T-helper 17 cell (primary cell): ENCODE measurements around the gene SLC6A14. TPM values are rescaled to one million over a fixed set of nuclear protein-coding genes. Genes with fewer than 3 reads are reported as not detected.

Experiments
- ATAC-seq: fragments of 150-1000 bp; cut with Tn5 transposase; 2 replicates; pipeline ENCODE4 v1.10.0; 2021; ENCODE audit warnings: mild to moderate bottlenecking, moderate library complexity
- DNase-seq, 3 donors: peaks; one replicate each; pipeline versions ENCODE4 v3.0.0 to v3.0.0-alpha.2; 2020 to 2021
- H3K9me3 ChIP-seq: one replicate; pipeline ENCODE4 v1.7.0; 2013; ENCODE audit warnings: low read length, mild to moderate bottlenecking; ENCODE audit not compliant: control insufficient read depth, poor library complexity, severe bottlenecking
- H3K27ac Mint-ChIP-seq: one replicate; pipeline ENCODE4 v1.8.0; 2022; ENCODE audit warnings: mild to moderate bottlenecking, moderate library complexity, mixed read lengths
- H3K27me3 Mint-ChIP-seq: one replicate; pipeline ENCODE4 v1.8.0; 2022; ENCODE audit warnings: mixed read lengths
- H3K36me3 Mint-ChIP-seq: one replicate; pipeline ENCODE4 v1.8.0; 2022; ENCODE audit warnings: low read depth, mixed read lengths
- H3K4me1 Mint-ChIP-seq: one replicate; pipeline ENCODE4 v1.8.0; 2022; ENCODE audit warnings: mild to moderate bottlenecking, mixed read lengths
- H3K4me3 Mint-ChIP-seq: one replicate; pipeline ENCODE4 v1.8.0; 2022; ENCODE audit warnings: mild to moderate bottlenecking, moderate library complexity, mixed read lengths
- total RNA-seq, 4 donors: library from RNA in 2 of 4; stranded (reverse) in 2 of 4; gene quantifications; one replicate each; pipeline ENCODE4 v1.2.3 and lab custom pipeline; 2022 to 2026

Gene SLC6A14
- total RNA-seq, 2 donors from 2014 or later = not detected

DNA sequence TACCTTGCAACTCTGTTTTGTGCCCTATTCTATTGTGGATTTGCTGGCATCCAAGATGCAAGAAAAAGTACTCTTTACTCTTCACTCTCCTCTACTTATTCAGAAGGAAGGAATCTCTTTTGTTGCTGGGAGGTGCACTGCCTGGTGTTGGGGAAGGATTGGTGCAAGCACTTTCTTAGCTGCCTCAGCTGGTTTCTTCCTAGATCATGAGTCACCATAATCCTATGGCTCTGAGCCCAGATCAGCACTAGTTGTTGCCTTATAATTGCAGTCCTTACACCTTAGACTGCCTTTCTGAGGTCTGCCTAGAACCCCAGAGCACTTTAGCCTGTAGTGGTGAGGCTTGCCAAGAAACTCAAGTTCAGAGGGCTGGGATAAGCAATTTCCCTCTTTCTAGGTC is 63.4 kb downstream of the SLC6A14 start:
- no peak for ATAC-seq
- no peak for DNase-seq
- no peaks in the 10 kb centered on the region for H3K36me3 Mint-ChIP-seq
- no peaks in the 10 kb centered on the region for H3K9me3 ChIP-seq
- no peaks in the 10 kb centered on the region for H3K27me3 Mint-ChIP-seq
- H3K4me3 Mint-ChIP-seq = no peak overlapping the region
- no peaks in the 10 kb centered on the region for H3K4me1 Mint-ChIP-seq
- H3K27ac Mint-ChIP-seq = no peak overlapping the region

Other genes with a start within 250 kb of the SLC6A14 start
- not detected for gene CT83, start 26.4 kb downstream of the SLC6A14 start, total RNA-seq